Measurements from ENCODE around the gene UBE2D1.

GRCh38 chr10:58400609-58401008, 65.8 kb downstream of the UBE2D1 start:
- TF ChIP-seq, protein P1, sequence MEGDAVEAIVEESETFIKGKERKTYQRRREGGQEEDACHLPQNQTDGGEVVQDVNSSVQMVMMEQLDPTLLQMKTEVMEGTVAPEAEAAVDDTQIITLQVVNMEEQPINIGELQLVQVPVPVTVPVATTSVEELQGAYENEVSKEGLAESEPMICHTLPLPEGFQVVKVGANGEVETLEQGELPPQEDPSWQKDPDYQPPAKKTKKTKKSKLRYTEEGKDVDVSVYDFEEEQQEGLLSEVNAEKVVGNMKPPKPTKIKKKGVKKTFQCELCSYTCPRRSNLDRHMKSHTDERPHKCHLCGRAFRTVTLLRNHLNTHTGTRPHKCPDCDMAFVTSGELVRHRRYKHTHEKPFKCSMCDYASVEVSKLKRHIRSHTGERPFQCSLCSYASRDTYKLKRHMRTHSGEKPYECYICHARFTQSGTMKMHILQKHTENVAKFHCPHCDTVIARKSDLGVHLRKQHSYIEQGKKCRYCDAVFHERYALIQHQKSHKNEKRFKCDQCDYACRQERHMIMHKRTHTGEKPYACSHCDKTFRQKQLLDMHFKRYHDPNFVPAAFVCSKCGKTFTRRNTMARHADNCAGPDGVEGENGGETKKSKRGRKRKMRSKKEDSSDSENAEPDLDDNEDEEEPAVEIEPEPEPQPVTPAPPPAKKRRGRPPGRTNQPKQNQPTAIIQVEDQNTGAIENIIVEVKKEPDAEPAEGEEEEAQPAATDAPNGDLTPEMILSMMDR (IDR thresholded peaks at IDR 0.05; ENCODE audit: low read depth, low read length, poor library complexity, severe bottlenecking), result no peak
- TF ChIP-seq EZH2phosphoT487 (IDR thresholded peaks at IDR 0.05; ENCODE audit: borderline replicate concordance, low read length), result no peak
